HEK293 (cell line): Measurements from ENCODE around the gene LCN1.
A peak's percentile ranks its signal among the peaks of the same experiment; 100 is the strongest.

Experiments
- GLI2 ChIP-seq: fragments of 450-650 bp; formaldehyde crosslinking; IDR thresholded peaks from 2 replicates; pipeline ENCODE4; 2017; ENCODE audit warnings: missing biosample characterization, missing genetic modification characterization, low read depth, borderline replicate concordance
- KLF17 ChIP-seq: fragments of 450-650 bp; formaldehyde crosslinking; IDR thresholded peaks from 2 replicates; pipeline ENCODE4 v1.5.1; 2016; ENCODE audit warnings: missing biosample characterization, missing genetic modification characterization
- PRDM10 ChIP-seq: fragments of 450-650 bp; formaldehyde crosslinking; IDR thresholded peaks from 2 replicates; pipeline ENCODE4 v1.5.1; 2016; ENCODE audit warnings: missing biosample characterization, missing genetic modification characterization
- ZBTB10 ChIP-seq: fragments of 450-650 bp; formaldehyde crosslinking; IDR thresholded peaks from 2 replicates; pipeline ENCODE4 v1.5.1; 2016; ENCODE audit warnings: missing biosample characterization, missing genetic modification characterization
- ZBTB8A ChIP-seq: fragments of 450-650 bp; formaldehyde crosslinking; IDR thresholded peaks from 2 replicates; pipeline ENCODE4 v1.5.1; 2016; ENCODE audit warnings: missing biosample characterization, missing genetic modification characterization
- ZNF221 ChIP-seq: fragments of 450-650 bp; formaldehyde crosslinking; IDR thresholded peaks from 2 replicates; pipeline ENCODE4 v1.5.1; 2017; ENCODE audit warnings: missing biosample characterization, missing genetic modification characterization, borderline replicate concordance
- ZNF354C ChIP-seq: fragments of 450-650 bp; formaldehyde crosslinking; IDR thresholded peaks from 2 replicates; pipeline ENCODE4 v1.5.1; 2016; ENCODE audit warnings: missing biosample characterization, missing genetic modification characterization, low read depth, borderline replicate concordance
- ZNF391 ChIP-seq: fragments of 450-650 bp; formaldehyde crosslinking; IDR thresholded peaks from 2 replicates; pipeline ENCODE4 v1.5.1; 2016; ENCODE audit warnings: low read depth, missing biosample characterization, missing genetic modification characterization, borderline replicate concordance
- ZNF416 ChIP-seq: fragments of 450-650 bp; formaldehyde crosslinking; IDR thresholded peaks from 2 replicates; pipeline ENCODE4 v1.5.1; 2016; ENCODE audit warnings: missing biosample characterization, missing genetic modification characterization
- ZNF514 ChIP-seq: fragments of 450-650 bp; formaldehyde crosslinking; IDR thresholded peaks from 2 replicates; pipeline ENCODE4 v1.5.1; 2016; ENCODE audit warnings: missing biosample characterization, missing genetic modification characterization
- ZNF585B ChIP-seq: fragments of 450-650 bp; formaldehyde crosslinking; IDR thresholded peaks from 2 replicates; pipeline ENCODE4 v1.5.1; 2016; ENCODE audit warnings: missing biosample characterization, missing genetic modification characterization
- ZNF621 ChIP-seq: fragments of 450-650 bp; formaldehyde crosslinking; IDR thresholded peaks from 2 replicates; pipeline ENCODE4 v1.5.1; 2017; ENCODE audit warnings: missing biosample characterization, missing genetic modification characterization
- ZNF626 ChIP-seq: fragments of 450-650 bp; sonication (Bioruptor Pico); formaldehyde crosslinking; IDR thresholded peaks from 2 replicates; pipeline ENCODE4 v1.5.1; 2018; ENCODE audit warnings: missing biosample characterization, missing genetic modification characterization, inconsistent platforms
- ZNF664 ChIP-seq: fragments of 450-650 bp; formaldehyde crosslinking; IDR thresholded peaks from 2 replicates; pipeline ENCODE4 v1.5.1; 2016; ENCODE audit warnings: missing biosample characterization, missing genetic modification characterization
- ZNF768 ChIP-seq: fragments of 450-650 bp; formaldehyde crosslinking; IDR thresholded peaks from 2 replicates; pipeline ENCODE4 v1.5.1; 2018; ENCODE audit warnings: missing biosample characterization, mild to moderate bottlenecking, missing genetic modification characterization
- ZNF785 ChIP-seq: fragments of 450-650 bp; formaldehyde crosslinking; IDR thresholded peaks from 2 replicates; pipeline ENCODE4 v1.5.1; 2016; ENCODE audit warnings: missing biosample characterization, missing genetic modification characterization
- ZNF830 ChIP-seq: fragments of 450-650 bp; IDR thresholded peaks from 2 replicates; pipeline ENCODE4 v1.5.0; 2018; ENCODE audit warnings: missing biosample characterization, missing genetic modification characterization, low read depth, mild to moderate bottlenecking, moderate library complexity
- TF ChIP-seq, protein P1 (sequence below): fragments of 450-650 bp; formaldehyde crosslinking; IDR thresholded peaks from 2 replicates; pipeline ENCODE4 v1.5.1; 2016; ENCODE audit warnings: missing biosample characterization, missing genetic modification characterization, borderline replicate concordance
- TF ChIP-seq, protein P2 (sequence below): fragments of 450-650 bp; formaldehyde crosslinking; IDR thresholded peaks from 2 replicates; pipeline ENCODE4 v1.5.1; 2016; ENCODE audit warnings: missing biosample characterization, missing genetic modification characterization, low read depth
- TF ChIP-seq, protein P3 (sequence below): fragments of 450-650 bp; formaldehyde crosslinking; IDR thresholded peaks from 2 replicates; pipeline ENCODE4 v1.5.1; 2016; ENCODE audit warnings: missing biosample characterization, missing genetic modification characterization, borderline replicate concordance
- TF ChIP-seq, protein P4 (sequence below): fragments of 450-650 bp; formaldehyde crosslinking; IDR thresholded peaks from 2 replicates; pipeline ENCODE4 v1.5.1; 2016; ENCODE audit warnings: missing biosample characterization, missing genetic modification characterization

Gene LCN1

GRCh38 chr9:135480071-135480939 lies 40.9 kb upstream of the LCN1 start (continued):
- TF ChIP-seq, protein P1, sequence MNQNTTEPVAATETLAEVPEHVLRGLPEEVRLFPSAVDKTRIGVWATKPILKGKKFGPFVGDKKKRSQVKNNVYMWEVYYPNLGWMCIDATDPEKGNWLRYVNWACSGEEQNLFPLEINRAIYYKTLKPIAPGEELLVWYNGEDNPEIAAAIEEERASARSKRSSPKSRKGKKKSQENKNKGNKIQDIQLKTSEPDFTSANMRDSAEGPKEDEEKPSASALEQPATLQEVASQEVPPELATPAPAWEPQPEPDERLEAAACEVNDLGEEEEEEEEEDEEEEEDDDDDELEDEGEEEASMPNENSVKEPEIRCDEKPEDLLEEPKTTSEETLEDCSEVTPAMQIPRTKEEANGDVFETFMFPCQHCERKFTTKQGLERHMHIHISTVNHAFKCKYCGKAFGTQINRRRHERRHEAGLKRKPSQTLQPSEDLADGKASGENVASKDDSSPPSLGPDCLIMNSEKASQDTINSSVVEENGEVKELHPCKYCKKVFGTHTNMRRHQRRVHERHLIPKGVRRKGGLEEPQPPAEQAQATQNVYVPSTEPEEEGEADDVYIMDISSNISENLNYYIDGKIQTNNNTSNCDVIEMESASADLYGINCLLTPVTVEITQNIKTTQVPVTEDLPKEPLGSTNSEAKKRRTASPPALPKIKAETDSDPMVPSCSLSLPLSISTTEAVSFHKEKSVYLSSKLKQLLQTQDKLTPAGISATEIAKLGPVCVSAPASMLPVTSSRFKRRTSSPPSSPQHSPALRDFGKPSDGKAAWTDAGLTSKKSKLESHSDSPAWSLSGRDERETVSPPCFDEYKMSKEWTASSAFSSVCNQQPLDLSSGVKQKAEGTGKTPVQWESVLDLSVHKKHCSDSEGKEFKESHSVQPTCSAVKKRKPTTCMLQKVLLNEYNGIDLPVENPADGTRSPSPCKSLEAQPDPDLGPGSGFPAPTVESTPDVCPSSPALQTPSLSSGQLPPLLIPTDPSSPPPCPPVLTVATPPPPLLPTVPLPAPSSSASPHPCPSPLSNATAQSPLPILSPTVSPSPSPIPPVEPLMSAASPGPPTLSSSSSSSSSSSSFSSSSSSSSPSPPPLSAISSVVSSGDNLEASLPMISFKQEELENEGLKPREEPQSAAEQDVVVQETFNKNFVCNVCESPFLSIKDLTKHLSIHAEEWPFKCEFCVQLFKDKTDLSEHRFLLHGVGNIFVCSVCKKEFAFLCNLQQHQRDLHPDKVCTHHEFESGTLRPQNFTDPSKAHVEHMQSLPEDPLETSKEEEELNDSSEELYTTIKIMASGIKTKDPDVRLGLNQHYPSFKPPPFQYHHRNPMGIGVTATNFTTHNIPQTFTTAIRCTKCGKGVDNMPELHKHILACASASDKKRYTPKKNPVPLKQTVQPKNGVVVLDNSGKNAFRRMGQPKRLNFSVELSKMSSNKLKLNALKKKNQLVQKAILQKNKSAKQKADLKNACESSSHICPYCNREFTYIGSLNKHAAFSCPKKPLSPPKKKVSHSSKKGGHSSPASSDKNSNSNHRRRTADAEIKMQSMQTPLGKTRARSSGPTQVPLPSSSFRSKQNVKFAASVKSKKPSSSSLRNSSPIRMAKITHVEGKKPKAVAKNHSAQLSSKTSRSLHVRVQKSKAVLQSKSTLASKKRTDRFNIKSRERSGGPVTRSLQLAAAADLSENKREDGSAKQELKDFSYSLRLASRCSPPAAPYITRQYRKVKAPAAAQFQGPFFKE (tag by site-specific recombination) = no peak
- TF ChIP-seq KLF17 (tag by site-specific recombination) (no peak; the same call in 1 of the 2 replicates), ZNF354C (no peak), ZBTB8A (tag by site-specific recombination) (peak; percentile 95), ZNF221 (tag by site-specific recombination) (no peak), ZNF585B (tag by site-specific recombination) (no peak), ZNF621 (tag by site-specific recombination) (no peak), ZNF416 (tag by site-specific recombination) (no peak), ZNF785 (tag by site-specific recombination) (no peak), ZNF830 (tag by site-specific recombination) (no peak), ZNF626 (tag by site-specific recombination) (no peak), ZNF514 (tag by site-specific recombination) (no peak), ZNF768 (no peak), PRDM10 (tag by site-specific recombination) (peak; percentile 41; the same call in 1 of the 2 replicates), ZNF391 (tag by site-specific recombination) (0 out of 2 replicates have a peak, but pooled peaks have one; percentile 70), ZBTB10 (tag by site-specific recombination) (peak; percentile 79), ZNF664 (tag by site-specific recombination) (no peak), GLI2 (tag by site-specific recombination) (no peak)
- TF ChIP-seq, protein P2, sequence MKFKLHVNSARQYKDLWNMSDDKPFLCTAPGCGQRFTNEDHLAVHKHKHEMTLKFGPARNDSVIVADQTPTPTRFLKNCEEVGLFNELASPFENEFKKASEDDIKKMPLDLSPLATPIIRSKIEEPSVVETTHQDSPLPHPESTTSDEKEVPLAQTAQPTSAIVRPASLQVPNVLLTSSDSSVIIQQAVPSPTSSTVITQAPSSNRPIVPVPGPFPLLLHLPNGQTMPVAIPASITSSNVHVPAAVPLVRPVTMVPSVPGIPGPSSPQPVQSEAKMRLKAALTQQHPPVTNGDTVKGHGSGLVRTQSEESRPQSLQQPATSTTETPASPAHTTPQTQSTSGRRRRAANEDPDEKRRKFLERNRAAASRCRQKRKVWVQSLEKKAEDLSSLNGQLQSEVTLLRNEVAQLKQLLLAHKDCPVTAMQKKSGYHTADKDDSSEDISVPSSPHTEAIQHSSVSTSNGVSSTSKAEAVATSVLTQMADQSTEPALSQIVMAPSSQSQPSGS (tag by site-specific recombination) = no peak
- TF ChIP-seq, protein P3, sequence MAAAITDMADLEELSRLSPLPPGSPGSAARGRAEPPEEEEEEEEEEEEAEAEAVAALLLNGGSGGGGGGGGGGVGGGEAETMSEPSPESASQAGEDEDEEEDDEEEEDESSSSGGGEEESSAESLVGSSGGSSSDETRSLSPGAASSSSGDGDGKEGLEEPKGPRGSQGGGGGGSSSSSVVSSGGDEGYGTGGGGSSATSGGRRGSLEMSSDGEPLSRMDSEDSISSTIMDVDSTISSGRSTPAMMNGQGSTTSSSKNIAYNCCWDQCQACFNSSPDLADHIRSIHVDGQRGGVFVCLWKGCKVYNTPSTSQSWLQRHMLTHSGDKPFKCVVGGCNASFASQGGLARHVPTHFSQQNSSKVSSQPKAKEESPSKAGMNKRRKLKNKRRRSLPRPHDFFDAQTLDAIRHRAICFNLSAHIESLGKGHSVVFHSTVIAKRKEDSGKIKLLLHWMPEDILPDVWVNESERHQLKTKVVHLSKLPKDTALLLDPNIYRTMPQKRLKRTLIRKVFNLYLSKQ = no peak
- TF ChIP-seq, protein P4, sequence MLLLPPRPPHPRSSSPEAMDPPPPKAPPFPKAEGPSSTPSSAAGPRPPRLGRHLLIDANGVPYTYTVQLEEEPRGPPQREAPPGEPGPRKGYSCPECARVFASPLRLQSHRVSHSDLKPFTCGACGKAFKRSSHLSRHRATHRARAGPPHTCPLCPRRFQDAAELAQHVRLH (tag by site-specific recombination) = no peak
